ENCODE data around the gene TTC34. TPM values are rescaled to one million over a fixed set of nuclear protein-coding genes. Genes with fewer than 3 reads are reported as not detected.

The TTC34 gene
- total RNA-seq, 1 experiment from 2014 or later, result 0.92 TPM

GRCh38 chr1:2592672-2593071 is 208.8 kb downstream of the TTC34 start:
- Histone ChIP-seq H3K9ac (ENCODE audit: extremely low read depth, insufficient read length, low read length) (no peak overlapping the region), H3K4me2 (ENCODE audit: insufficient read depth, insufficient read length, low read length) (no peak overlapping the region), H3K18ac (ENCODE audit: insufficient read length, low read depth, low read length) (no peak overlapping the region), H3K79me2 (ENCODE audit: insufficient read depth, low read length) (no peaks in the 10 kb centered on the region), H3T11ph (ENCODE audit: low read length) (no peak overlapping the region), H2BK5ac (ENCODE audit: insufficient read length, low read length) (no peak overlapping the region), H2BK15ac (ENCODE audit: low read depth, low read length) (no peak overlapping the region), H3K27me3 (ENCODE audit: insufficient read depth, low read length) (no peaks in the 10 kb centered on the region), H4K20me1 (ENCODE audit: control insufficient read depth, insufficient read depth, insufficient read length) (no peaks in the 10 kb centered on the region), H3K23me2 (ENCODE audit: insufficient read length, low read depth, low read length, poor library complexity, severe bottlenecking) (no peaks in the 10 kb centered on the region), H3K4me1 (ENCODE audit: insufficient read depth, low read length) (no peaks in the 10 kb centered on the region), H3K14ac (ENCODE audit: insufficient read depth, low read length) (no peak overlapping the region; the same call in 1 of the 2 replicates), H2BK20ac (ENCODE audit: low read depth, low read length, poor library complexity, severe bottlenecking) (no peak overlapping the region), H2AFZ (ENCODE audit: low read length) (no peak overlapping the region), H3K56ac (ENCODE audit: insufficient read length, low read depth, low read length) (no peak overlapping the region), H2AK5ac (ENCODE audit: insufficient read length, low read length) (no peak overlapping the region), H3K4ac (ENCODE audit: low read depth, low read length) (no peak overlapping the region), H2BK120ac (ENCODE audit: low read depth, low read length, poor library complexity, severe bottlenecking) (no peak overlapping the region), H2BK12ac (ENCODE audit: insufficient read length, low read depth, low read length) (no peak overlapping the region), H3K23ac (ENCODE audit: insufficient read length, low read depth, low read length) (no peak overlapping the region), H4K5ac (ENCODE audit: insufficient read length, low read depth, low read length) (no peak overlapping the region), H4K91ac (ENCODE audit: insufficient read length, low read depth, low read length) (no peak overlapping the region), H4K8ac (replicated peaks; ENCODE audit: insufficient read length, low read depth, low read length) (no peak overlapping the region), H3K9me3 (ENCODE audit: control insufficient read depth, low read depth, low read length) (no peaks in the 10 kb centered on the region), H3K27ac (ENCODE audit: insufficient read length, low read depth, low read length) (no peak overlapping the region), H3K79me1 (ENCODE audit: insufficient read depth, low read depth, low read length, poor library complexity, severe bottlenecking) (no peaks in the 10 kb centered on the region)
- Mint-ChIP-seq H3K36me3 (ENCODE audit: insufficient read depth in 1 of 3, low read depth in 3 of 3) (peaks cover 8 to 24% (median 13%) of the 10 kb centered on the region in 3 experiments), H3K4me1 (no peaks in the 10 kb centered on the region), H3K27ac (no peak overlapping the region), H3K4me3 (no peak overlapping the region), H3K27me3 (ENCODE audit: low read depth) (peaks cover 3% of the 10 kb centered on the region; the same call in 1 of the 2 replicates), H3K9me3 (peaks cover 4 to 12% of the 10 kb centered on the region in 2 experiments; a peak in 4 of 5 replicates)
- DNase-seq, result no peak
- TF ChIP-seq, protein P1, sequence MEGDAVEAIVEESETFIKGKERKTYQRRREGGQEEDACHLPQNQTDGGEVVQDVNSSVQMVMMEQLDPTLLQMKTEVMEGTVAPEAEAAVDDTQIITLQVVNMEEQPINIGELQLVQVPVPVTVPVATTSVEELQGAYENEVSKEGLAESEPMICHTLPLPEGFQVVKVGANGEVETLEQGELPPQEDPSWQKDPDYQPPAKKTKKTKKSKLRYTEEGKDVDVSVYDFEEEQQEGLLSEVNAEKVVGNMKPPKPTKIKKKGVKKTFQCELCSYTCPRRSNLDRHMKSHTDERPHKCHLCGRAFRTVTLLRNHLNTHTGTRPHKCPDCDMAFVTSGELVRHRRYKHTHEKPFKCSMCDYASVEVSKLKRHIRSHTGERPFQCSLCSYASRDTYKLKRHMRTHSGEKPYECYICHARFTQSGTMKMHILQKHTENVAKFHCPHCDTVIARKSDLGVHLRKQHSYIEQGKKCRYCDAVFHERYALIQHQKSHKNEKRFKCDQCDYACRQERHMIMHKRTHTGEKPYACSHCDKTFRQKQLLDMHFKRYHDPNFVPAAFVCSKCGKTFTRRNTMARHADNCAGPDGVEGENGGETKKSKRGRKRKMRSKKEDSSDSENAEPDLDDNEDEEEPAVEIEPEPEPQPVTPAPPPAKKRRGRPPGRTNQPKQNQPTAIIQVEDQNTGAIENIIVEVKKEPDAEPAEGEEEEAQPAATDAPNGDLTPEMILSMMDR (conservative IDR thresholded peaks at IDR 0.05), result no peak
- WGBS (ENCODE audit: extremely low coverage, insufficient read length, low lambda C conversion rate), result no CpG with 5 or more reads among the region's 15 CpGs

Data from H9 (cell line).